HG03060 (cell line): ENCODE measurements around the gene DHX8.

Experiments used
- ATAC-seq: cut with Tn5 transposase; IDR thresholded peaks from one replicate; pipeline ENCODE4 v1.9.1; 2021; ENCODE audit warnings: low read depth, moderate number of reproducible peaks; ENCODE audit not compliant: unreplicated experiment

Gene DHX8

GRCh38 chr17:43568506-43569082 is 84.8 kb downstream of the DHX8 start:
- ATAC-seq: no peak

DNA sequence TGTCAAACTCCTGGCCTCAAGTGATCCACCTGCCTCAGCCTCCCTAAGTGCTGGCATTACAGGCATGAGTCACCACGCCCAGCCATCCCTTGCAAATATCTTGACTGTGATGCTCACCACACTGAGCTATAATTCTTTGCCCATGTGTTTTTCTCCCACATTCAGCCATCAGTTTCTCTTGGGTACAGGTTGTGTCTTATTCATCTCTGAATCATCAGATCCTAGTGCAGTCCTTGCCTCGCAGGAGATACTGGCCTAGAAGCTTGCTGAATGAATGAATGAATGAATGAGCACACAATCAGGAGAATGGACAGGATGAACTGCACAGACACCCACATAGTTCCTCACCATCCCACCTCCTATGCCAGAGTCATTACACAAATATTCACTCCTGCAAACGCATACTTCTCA is 86.7 kb downstream of the DHX8 start:
- no peak for ATAC-seq

DNA sequence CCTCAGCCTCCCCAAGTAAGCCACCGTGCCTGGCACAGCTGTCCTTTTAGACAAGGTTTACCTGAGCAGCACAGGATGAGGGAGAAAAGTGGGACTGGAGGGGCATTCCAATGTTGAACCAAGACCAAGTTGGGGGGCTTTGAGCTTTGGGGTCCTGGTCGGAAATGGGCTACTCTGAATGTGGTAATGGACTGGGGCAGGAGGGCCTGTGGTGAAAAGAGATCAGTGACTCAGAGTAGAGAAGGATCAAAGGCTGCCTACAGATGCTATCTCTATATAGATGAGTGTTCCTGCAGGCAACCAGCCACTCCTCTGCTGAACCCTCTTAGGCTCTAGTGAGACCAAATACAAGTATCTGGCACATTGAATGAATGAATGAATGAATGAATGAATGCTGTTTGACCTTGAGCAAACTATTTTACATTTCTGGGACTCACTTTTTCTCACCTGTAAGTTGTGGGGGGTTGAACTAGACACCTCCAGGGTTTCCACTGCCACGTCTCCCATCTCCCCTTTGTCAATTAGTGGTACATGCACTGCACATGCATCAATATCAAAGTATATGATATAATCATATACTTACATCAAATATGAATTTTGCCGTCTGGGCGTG is 88.7 kb downstream of the DHX8 start:
- ATAC-seq: no peak

GRCh38 chr17:43573579-43574321 is 90.0 kb downstream of the DHX8 start:
- ATAC-seq: no peak

DNA sequence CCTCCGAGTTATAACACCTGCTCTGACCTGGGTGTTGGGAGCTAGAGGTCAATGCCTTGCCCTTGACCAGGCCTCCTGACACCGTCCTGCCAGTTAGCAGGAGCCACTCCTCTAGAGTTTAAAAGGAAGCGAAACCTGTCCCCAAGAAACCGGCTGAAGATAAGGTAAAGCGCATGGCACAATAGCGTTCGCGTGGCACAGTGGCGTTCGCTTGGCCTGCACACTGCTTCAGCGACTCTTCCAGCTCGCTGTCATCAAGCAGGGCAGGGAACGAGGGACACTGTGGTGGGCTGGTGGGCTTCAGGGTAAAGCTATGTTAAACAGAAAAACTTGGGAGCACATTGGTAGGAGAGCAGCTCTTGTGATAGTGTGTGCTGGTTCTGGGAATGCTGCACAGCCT is 90.6 kb downstream of the DHX8 start:
- ATAC-seq: no peak

DNA sequence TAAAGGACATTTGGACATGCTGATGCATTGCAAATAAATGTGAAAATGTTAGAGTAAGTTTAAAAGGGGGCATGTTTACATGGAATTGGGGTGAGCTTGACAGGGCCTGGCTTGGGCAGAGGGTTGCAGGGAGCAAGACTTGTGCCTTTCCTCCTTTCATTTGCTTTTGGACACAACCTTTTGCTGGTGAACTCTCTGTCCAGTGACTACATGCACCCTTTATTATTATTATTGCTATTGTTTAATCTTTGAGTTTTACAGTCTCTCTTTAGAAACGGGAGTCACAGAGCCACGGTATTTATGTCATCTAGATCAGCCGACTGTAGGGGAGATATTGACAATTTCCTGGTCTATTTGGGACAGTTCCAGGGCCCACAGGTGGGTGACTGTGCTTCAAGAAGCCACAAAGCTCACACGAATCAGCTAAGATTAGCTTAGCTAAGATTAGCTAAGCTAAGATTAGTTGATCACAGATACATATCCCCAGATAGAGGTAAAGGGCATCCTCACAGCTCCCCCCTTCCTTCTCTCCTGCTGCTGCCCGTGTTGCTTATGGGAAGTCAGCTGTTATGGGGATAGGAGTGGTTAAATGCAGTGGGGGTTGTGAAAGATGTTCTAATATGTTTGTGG is 91.2 kb downstream of the DHX8 start:
- ATAC-seq: no peak
